HG03108 (cell line): ENCODE data around the gene SLC7A4.

ENCODE experiments used
- ATAC-seq: cut with Tn5 transposase; IDR thresholded peaks from one replicate; pipeline ENCODE4 v1.9.1; 2021; ENCODE audit warnings: moderate library complexity; ENCODE audit not compliant: unreplicated experiment

SLC7A4 gene

DNA sequence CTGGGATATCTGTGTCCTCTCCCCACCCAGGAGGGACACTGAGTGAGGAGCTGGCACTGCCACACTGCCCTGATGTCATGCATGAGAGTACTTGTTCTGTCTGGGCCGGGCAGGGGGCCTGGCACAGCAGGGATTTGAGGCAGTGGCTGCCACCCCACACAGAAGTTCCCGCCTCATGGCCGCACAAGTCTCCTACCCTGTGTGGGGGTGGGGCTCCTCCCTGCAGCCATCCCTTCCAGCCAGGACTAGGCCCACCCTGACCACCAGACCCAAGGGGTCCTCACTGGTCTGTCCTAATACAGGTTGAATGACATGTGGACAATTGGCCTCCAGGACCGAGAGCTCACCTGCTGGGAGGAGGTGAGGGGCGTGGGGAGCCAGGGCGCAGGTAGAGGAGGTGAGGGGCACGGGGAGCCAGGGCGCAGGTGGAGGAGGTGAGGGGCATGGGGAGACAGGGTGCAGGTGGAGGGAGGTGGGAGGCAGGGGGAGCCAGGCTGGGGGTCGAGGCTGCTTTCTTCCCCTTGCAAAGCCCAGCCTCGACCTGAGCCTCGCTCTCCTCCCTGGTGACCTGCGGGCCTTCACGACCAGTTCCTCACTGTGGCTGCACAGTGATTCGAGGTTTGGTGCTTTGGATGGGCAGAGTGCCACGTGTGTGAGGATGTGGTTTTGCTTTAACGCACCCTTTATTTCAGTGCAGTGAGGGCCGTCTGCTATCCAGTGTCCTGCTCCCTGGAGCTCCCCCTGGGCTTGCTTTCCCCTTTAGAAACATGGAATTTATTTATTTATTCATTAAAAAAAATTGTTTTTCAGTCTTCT, 42.8 kb downstream of the SLC7A4 start:
- no peak for ATAC-seq

DNA sequence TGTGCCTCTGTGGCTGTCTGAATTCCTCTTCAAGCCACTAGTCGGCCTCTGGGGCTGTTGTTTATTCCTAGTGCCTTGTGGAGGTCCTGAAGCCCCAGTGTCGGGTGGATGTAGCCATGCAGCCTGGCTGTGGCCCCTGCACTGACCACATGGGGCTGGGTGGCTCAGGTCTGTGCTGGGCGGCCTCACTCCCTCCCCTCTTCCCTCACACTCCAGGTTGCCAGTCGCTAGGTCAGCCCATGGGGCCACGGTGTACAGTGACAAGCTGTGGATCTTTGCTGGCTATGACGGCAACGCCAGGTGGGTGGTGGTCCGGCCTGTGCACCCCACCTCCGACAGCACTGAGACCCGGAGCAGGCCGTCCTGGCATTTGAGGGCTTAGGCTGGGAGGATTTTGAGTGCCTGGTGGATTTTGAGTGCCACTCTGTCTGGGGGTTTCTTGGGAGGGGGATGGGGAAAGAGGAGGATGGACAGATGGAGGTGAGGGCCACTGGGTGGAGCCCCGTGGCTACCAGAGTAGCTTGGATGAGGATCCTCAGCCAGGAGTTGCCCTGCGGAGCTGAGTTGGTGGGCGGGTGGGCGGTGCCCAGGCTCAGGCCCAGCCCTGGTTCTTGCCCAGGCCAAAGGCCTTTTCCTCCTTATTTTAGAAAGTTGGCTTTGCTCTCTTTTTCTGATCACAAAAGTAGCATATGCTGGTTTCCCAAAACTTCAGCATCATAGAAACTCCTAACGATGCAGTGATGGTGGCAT, 43.6 kb downstream of the SLC7A4 start:
- ATAC-seq = no peak

DNA sequence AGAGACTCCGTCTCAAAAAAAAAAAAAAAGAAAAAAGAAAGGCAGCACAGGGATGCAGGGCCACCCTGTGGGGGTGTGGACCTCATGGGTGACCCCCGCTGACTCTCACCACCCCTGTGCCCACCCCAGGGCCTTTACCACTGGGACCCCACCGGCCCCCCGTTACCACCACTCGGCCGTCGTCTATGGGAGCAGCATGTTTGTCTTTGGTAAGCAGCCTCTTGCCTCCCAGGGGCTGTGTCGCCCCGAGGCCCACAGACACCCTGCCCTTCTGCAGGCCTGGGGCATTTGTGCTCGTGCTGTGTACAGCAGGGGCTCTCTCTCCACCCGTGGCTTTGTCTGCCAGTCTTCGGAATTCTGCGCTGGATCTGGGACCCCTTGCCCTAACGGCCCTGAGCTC, 45.0 kb downstream of the SLC7A4 start:
- no peak for ATAC-seq

DNA sequence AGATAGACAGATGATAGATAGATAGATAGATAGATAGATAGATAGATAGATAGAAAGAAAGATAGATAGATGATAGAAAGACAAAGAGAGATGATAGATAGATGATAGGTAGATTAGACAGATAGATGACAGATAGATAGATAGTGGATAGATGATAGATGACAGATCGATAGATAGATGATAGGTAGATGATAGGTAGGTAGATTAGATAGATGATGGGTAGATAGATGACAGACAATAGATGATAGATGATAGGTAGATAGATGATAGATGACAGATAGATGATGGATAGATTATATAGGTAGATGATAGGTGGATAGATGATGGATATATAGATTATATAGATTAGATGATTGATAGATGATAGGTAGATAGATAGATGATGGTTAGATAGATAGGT, 46.0 kb downstream of the SLC7A4 start:
- no peak for ATAC-seq

DNA sequence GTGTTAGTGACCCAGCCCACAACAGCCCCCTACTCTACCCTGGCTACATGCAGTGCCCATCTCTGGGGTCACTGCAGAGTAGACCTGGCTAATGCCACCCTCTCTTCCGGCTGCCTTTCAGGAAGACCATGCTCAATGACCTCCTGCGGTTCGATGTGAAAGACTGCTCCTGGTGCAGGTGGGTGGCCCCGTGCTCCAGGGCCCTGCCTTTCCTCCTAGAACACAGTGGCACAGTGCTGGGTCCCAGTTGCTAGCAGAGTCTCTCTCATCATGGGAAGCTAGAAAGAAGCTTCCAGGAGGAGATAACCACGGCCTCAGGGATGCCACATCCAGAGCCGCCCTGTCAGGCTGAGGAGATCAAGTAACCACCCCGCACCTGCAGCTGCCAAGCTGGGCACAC, 46.6 kb downstream of the SLC7A4 start:
- ATAC-seq = no peak

DNA sequence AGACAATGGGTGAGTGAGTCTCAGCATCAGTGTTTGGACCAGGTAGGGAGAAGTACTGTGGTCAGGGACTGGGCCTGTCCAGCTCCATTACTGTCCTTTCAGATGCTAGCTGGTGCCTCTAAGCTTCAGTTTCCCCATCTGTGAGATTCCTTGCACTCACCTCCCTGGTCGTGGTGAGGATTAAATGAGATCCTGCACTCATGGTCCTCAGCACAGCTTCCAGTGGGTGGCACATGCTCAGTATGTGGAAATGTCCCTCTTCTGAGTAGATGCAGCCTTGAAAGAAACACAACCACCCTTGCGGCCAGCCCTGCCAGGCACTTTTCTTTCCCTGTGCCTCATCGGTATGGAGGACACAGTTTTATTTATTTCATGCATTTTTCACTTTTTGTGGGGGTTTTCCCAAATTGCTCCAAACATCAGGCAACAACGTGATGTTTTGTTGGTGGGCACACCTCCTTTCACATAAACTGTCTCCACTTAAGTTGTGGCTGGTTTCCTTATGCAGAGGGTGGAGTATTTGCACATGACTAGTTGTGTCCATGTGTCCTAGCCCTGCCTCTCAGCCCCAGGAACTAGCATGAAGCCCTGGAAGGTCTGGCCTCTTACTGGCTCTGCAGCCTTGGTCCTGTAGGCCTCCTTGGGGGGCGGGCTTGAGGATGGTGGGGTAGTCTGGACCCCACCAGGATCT, 49.1 kb downstream of the SLC7A4 start:
- no peak for ATAC-seq

DNA sequence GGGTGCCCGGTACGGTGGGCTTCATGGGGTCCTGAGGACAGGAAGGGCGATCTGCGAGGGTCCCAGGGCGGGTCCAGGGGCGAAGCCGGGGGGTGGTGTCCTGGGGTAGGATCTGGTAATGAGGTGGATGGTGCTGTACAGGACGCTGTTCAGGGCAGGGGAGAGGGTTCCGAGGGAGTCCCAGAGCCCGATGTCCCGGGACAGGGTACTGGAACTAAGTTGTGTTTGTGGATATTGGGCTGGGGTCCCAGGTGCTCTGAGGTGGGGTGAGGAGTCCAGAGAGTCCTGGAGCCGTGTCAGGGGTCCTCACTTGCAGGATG, 49.8 kb downstream of the SLC7A4 start:
- ATAC-seq = peak; percentile 6

DNA sequence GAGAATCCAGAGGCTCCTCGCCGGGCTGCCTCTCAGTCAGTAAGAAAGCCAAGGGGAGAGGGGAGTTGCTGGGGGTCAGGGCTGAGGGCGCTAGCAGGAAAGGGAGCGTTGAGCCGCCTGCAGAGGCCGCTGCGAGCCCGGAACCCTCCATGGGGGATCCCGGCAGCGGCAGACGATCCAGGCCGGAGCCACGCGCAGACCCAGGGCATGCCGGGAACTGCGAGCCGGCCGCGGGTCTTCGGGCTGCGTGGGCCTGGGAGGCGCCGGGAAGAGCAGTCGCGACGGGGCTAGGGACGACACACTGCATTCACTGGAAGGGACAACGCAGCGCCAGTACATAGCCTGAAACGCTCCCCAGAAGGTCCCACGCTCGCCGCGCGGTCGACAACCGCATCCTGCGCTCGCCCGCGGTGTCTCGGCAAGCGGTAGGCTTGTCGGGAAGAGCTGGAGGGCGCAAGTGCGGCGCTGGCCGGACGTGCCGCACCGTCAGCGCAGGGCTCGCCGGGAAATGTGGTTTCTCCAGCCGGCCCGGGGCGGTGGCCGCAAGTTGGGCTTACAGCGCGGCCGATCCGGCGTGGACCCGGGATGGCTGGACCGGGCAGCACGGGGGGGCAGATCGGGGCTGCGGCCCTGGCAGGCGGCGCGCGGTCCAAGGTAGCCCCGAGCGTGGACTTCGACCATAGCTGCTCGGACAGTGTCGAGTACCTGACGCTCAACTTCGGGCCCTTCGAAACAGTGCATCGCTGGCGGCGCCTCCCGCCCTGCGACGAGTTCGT, 50.4 kb downstream of the SLC7A4 start, which contains the start of gene LZTR1:
TSS of gene LZTR1 (plus strand) at position 511 of the 776 bp plus-strand sequence. CDS start at position 586, 75 bp downstream.
- ATAC-seq = peak; percentile 70

DNA sequence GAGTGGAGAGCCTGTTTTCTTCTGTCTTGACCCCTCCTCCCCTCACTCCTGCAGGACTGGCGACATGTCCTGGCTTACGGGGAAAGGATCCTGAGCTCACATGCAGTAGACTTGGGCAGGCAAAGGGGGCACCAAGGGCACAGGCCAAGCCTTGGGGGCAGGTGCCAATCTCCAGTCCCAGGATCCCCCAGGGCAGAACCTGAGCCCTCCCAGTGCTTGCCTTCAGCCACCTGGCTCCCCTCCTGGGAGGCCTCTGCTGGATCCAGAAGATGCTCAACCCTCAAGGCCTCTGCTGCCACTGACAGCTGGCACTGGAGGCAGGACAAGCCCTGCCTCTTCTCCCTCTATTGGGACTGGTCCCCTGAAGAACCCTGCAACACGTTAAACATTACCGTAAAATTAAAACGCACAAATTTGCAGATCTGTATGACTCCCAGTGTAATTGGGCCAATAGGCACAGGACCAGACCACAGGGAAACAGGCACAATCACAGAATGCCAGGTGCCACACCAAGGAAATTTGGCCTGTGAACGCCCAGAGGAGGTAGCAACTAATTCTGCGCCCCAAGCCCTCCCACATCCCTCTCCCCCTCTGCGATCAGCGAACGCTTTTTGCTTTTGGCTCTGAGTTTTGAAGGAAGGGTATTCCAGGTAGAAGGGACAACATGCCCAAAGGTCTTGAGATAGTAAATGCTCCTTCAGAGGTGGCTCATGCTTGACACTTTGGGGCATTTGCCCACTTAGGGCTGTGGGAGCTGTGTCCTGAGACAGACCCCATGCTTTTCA, 51.2 kb downstream of the SLC7A4 start:
- peak; percentile 6 for ATAC-seq

DNA sequence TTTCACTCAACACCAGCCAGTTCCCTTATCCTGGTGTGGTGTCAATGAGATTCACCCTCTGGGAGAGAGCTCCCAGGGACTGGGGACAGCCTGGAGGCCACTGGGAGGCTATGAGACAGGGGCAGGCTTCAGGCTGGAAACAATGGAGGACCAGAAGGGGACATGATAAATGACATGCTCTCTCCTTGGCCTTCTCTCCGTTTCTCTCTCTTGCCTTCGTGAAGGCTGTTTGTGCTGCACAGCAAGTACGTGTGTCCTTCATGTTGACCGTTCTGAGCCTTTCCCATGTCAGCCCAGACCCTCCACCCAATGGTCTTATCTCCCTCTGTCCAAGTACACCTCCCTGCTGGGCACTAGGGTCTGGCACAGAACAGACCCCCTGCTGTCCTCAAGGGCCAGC, 51.8 kb downstream of the SLC7A4 start:
- ATAC-seq = no peak

DNA sequence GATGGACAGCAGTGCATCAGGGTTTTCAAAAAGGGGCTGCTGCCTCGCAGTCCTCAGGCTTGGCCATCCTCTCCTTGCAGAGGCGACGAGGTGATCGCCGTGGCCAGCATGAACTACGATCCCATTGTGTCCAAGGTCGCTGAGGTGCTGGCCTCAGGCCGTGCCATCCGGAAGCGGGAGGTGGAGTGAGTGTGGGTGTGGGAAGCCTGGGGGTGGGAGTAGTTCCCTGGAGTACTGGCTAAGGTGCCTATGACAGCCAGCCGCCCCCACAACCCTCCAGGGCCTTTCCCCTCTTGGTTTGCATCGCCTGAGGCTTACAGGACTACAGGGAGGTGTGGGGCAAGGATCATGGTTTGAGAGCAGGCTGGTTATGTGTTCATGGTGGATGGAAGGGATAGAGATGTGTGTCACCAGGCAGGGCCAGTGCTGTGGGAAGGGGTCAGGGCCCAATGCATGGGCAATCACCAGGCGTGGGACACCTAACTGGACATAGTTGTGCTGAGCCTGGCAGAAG, 52.4 kb downstream of the SLC7A4 start:
- no peak for ATAC-seq

DNA sequence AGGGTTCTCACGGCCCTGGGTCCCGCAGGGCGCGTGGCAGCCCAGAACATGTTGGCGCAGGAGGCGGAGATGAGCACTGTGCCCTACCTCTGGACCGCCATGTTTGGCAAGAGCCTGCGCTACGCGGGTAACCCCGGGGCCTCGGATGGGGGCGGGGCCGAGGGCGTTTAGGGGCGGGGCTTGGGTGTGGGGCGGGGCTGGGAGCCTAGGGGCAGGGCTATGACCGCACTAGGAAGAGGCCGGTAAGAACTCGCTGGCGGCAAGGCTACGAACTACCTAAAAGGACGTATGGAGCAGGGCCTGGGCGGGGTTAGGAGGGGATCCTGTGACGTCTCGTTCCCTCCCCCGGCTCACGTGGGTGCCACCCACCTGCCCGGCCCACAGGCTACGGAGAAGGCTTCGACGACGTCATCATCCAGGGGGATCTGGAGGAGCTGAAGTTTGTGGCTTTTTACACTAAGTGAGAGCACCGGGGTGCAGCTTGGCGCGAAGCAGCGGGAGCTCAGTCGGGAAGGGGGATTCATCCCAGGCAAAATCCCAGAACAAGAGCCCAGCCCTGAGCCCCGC, 53.0 kb downstream of the SLC7A4 start:
- no peak for ATAC-seq
